ENCODE data around the gene LIN52.

GRCh38 chr14:74243051-74243450 is 158.3 kb downstream of the LIN52 start:
- TF ChIP-seq, protein P1, sequence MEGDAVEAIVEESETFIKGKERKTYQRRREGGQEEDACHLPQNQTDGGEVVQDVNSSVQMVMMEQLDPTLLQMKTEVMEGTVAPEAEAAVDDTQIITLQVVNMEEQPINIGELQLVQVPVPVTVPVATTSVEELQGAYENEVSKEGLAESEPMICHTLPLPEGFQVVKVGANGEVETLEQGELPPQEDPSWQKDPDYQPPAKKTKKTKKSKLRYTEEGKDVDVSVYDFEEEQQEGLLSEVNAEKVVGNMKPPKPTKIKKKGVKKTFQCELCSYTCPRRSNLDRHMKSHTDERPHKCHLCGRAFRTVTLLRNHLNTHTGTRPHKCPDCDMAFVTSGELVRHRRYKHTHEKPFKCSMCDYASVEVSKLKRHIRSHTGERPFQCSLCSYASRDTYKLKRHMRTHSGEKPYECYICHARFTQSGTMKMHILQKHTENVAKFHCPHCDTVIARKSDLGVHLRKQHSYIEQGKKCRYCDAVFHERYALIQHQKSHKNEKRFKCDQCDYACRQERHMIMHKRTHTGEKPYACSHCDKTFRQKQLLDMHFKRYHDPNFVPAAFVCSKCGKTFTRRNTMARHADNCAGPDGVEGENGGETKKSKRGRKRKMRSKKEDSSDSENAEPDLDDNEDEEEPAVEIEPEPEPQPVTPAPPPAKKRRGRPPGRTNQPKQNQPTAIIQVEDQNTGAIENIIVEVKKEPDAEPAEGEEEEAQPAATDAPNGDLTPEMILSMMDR (IDR thresholded peaks at IDR 0.05), result no peak
- no peak for TF ChIP-seq POLR2A (IDR thresholded peaks at IDR 0.05)
